Erythroblast (primary cell): ENCODE results near the gene CDH13.

Experiments
- GATA1 ChIP-seq: IDR thresholded peaks from 2 replicates; pipeline ENCODE4 v1.6.1; 2011; ENCODE audit warnings: low read depth, mild to moderate bottlenecking, control low read depth, low read length, moderate library complexity
- POLR2A ChIP-seq: IDR thresholded peaks from 2 replicates; pipeline ENCODE4 v1.6.1; 2011; ENCODE audit warnings: mild to moderate bottlenecking, low read length

- TF ChIP-seq POLR2A (no peak), GATA1 (no peak)
Measured at GRCh38 chr16:83031524-83031923, 404.8 kb downstream of the CDH13 start.
